Heart right ventricle (tissue), 16 donors: Measurements from ENCODE around the gene GSTM5. TPM values are rescaled to one million over a fixed set of nuclear protein-coding genes. Genes with fewer than 3 reads are reported as not detected.

Source experiments
- ATAC-seq, 8 donors: fragments of 200-7000 bp; cut with Tn5 transposase; one replicate each; pipeline ENCODE4 v1.9.1; 2020; ENCODE audit warnings: mild to moderate bottlenecking in 8 of 8, moderate library complexity in 8 of 8, moderate number of reproducible peaks in 1 of 8
- DNase-seq, 2 donors: peaks; one replicate each; pipeline ENCODE4 v3.0.0-alpha.2; 2020
- H3K27ac ChIP-seq, 10 donors: fragments of 200-600 bp; sonication (generic) in 2 of 10; one replicate each; pipeline versions ENCODE4 v1.5.0 to v1.8.0; 2020 to 2022; ENCODE audit warnings: mild to moderate bottlenecking in 3 of 10
- H3K27me3 ChIP-seq, 7 donors: fragments of 200-600 bp; one replicate each; pipeline ENCODE4 v1.8.0; 2021 to 2022; ENCODE audit warnings: mild to moderate bottlenecking in 2 of 7
- H3K36me3 ChIP-seq, 9 donors: fragments of 200-600 bp; sonication (generic) in 1 of 9; one replicate each; pipeline versions ENCODE4 v1.5.0 to v1.8.0; 2020 to 2022; ENCODE audit warnings: mild to moderate bottlenecking in 2 of 9
- H3K4me1 ChIP-seq, 9 donors: fragments of 200-600 bp; sonication (generic) in 1 of 9; one replicate each; pipeline versions ENCODE4 v1.5.0 to v1.8.0; 2020 to 2022; ENCODE audit warnings: mild to moderate bottlenecking in 4 of 9
- H3K4me3 ChIP-seq, 10 donors: fragments of 200-600 bp; sonication (generic) in 2 of 10; one replicate each; pipeline versions ENCODE4 v1.5.0 to v1.8.0; 2020 to 2022; ENCODE audit warnings: mild to moderate bottlenecking in 7 of 10, moderate library complexity in 2 of 10
- H3K9me3 ChIP-seq, 11 donors: fragments of 200-600 bp in 10 of 11; sonication (generic) in 2 of 11; one replicate each; pipeline versions ENCODE4 v1.5.0 to v1.8.0; 2013 to 2022; ENCODE audit warnings: mild to moderate bottlenecking in 2 of 11, control low read depth in 1 of 11, moderate library complexity in 1 of 11
- WGBS, 2 donors: extraction: QIAGEN DNeasy Blood & Tissue Kit; methylation state at CpG; one replicate each; pipeline ENCODE4 v1.1.7; 2013; ENCODE audit warnings: inconsistent platforms in 1 of 2; 5-methylcytosine and 5-hydroxymethylcytosine counted together
- intact Hi-C, 10 donors: fragments of 100-400 bp; cut with DNase I; formaldehyde crosslinking; loops; one replicate each; pipeline versions ENCODE4 v1.11.1 to v1.14.2; 2022
- polyA plus RNA-seq, 2 donors: library from polyadenylated mRNA; stranded (reverse); fragments of 200-250 nt; gene quantifications; one replicate each; pipeline ENCODE4 v1.2.3, GENCODE V29; 2013
- total RNA-seq, 10 donors: library from RNA; stranded (reverse); fragmentation: NEBNext Ultra II Directional in 3 of 10; extraction: Animal tissue kit (Norgen Biotek cat#: 25700) in 3 of 10; gene quantifications; one replicate each; pipeline versions ENCODE4 v1.2.1 to v1.2.4, GENCODE V29; 2021 to 2023
- TF ChIP-seq, protein P1 (sequence below), 9 donors: fragments of 200-600 bp; sonication (generic) in 2 of 9; IDR thresholded peaks; one replicate each; pipeline versions ENCODE4 v1.5.0 to v1.8.0; 2021 to 2022; ENCODE audit warnings: antibody characterized with exemption in 9 of 9, mild to moderate bottlenecking in 5 of 9, moderate library complexity in 1 of 9
- donor health status: Arrhythmogenic right ventricular cardiomyopathy.
- donor health status: ischemic (EF 13 %, LVEDD 7.1; RV severe dilation, severe dysfunction).
- donor health status: healthy with polysubstance abuse.
- donor health status: DM: no; HTN: yes; CAD: no.
- donor health status: DM: no; HTN: no; CAD: no.
- donor health status: ischemic (EF 25% LVEDD 6.9; RV normal size, moderate dysfunction).
- donor health status: ischemic (EF 25% LVEDD 5.7; RV mildly dilated, moderate dysfunction).
- donor health status: healthy.
- donor health status: DM: yes; HTN: yes; CAD: no.
- donor health status: Ischemic cardiomyopathy.
- donor health status: ischemic (EF 35%, LVEDD 5.7; RV mildly dilated, moderate dysfunction).
- donor health status: nonischemic (EF 11% LVEDD 7.7; RV severe dilation, severe dysfunction).
- donor health status: DM: yes; HTN: yes; CAD: no.
- donor health status: PGD.
- donor health status: ischemic (EF 29% LVEDD 5.4; RV normal size, mild dysfunction).
- donor health status: nonischemic (EF 23%, LVEDD 6.1; RV moderate dilation, normal function).

The GSTM5 gene
- total and polyA plus RNA-seq, 12 donors, result 0.86 to 3.2 (median 2.0) TPM

GRCh38 chr1:109721971-109722370 lies 9.9 kb downstream of the GSTM5 start:
- H3K27ac ChIP-seq, result no peak overlapping the region
- WGBS, 2 donors, result 86 to 93% methylated on average over 1 of the region's 1 CpG
- no peak overlapping the region for H3K4me3 ChIP-seq
- H3K27me3 ChIP-seq, result no peaks in the 10 kb centered on the region
- intact Hi-C loops, result no loop called here
- H3K9me3 ChIP-seq, result no peaks in the 10 kb centered on the region
- DNase-seq, result no peak
- no peak for ATAC-seq
- H3K36me3 ChIP-seq, result no peaks in the 10 kb centered on the region
- H3K4me1 ChIP-seq, result peaks cover 0 to 6% (median 0%) of the 10 kb centered on the region in 9 donors
- TF ChIP-seq, protein P1, sequence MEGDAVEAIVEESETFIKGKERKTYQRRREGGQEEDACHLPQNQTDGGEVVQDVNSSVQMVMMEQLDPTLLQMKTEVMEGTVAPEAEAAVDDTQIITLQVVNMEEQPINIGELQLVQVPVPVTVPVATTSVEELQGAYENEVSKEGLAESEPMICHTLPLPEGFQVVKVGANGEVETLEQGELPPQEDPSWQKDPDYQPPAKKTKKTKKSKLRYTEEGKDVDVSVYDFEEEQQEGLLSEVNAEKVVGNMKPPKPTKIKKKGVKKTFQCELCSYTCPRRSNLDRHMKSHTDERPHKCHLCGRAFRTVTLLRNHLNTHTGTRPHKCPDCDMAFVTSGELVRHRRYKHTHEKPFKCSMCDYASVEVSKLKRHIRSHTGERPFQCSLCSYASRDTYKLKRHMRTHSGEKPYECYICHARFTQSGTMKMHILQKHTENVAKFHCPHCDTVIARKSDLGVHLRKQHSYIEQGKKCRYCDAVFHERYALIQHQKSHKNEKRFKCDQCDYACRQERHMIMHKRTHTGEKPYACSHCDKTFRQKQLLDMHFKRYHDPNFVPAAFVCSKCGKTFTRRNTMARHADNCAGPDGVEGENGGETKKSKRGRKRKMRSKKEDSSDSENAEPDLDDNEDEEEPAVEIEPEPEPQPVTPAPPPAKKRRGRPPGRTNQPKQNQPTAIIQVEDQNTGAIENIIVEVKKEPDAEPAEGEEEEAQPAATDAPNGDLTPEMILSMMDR (IDR thresholded peaks at IDR 0.05), result no peak

DNA sequence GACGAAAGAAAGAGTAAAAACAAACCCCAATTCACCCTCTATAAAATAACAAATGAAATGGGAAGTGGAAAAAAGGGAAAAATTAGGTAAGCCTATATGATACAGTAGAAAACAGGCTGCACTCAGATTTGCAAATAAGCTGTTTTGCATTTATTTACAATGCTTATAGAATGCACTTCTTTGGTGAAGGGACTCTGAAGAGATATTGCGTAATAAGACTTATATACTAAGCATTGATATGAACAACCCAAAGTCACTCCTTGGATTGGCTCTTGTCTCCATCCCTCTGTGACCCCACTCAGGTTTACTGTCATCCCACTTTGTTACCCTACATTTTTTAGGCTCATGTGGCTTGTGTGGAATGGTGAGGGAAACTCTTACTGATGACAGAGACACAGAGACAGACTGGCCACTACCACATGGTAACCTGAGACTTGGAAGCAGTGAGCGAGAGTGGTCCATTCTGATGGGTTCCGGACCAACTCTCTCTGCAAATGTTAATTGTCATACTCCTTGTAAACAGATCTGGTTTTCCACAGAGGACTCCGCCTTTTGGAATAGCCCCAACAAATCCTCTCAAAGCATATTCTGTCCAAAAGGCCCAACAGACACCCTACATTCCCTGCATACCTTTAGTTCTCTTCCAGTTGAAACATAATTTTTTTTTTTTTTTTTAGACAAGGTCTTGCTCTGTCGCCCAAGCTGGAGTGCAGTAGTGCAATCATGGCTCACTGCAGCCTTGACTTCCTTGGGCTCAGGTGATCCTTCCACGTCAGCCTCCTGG lies 11.0 kb downstream of the GSTM5 start:
- Histone ChIP-seq H3K27ac (no peak overlapping the region), H3K4me1 (peaks cover 0 to 6% (median 0%) of the 10 kb centered on the region in 9 donors), H3K27me3 (no peaks in the 10 kb centered on the region), H3K36me3 (no peaks in the 10 kb centered on the region), H3K9me3 (no peaks in the 10 kb centered on the region), H3K4me3 (no peak overlapping the region)
- intact Hi-C loops, result no loop called here
- no peak for ATAC-seq
- 82 to 90% methylated on average over 7 of the region's 7 CpGs for WGBS, 2 donors
- DNase-seq, result no peak
- TF ChIP-seq, protein P1 (IDR thresholded peaks at IDR 0.05), result no peak

- H3K4me1 ChIP-seq, result no peaks in the 10 kb centered on the region
- no peak overlapping the region for H3K27ac ChIP-seq
- ATAC-seq (no peak), DNase-seq (no peak)
- H3K9me3 ChIP-seq, result no peaks in the 10 kb centered on the region
- H3K4me3 ChIP-seq, result no peak overlapping the region
- no peaks in the 10 kb centered on the region for H3K27me3 ChIP-seq
- 70 to 84% methylated on average over 5 of the region's 5 CpGs for WGBS, 2 donors
- TF ChIP-seq, protein P1 (IDR thresholded peaks at IDR 0.05), result no peak
- intact Hi-C loops, result no loop called here
- no peaks in the 10 kb centered on the region for H3K36me3 ChIP-seq
Observed at GRCh38 chr1:109724933-109725332, 12.9 kb downstream of the GSTM5 start.

- DNase-seq (no peak), ATAC-seq (no peak)
- Histone ChIP-seq H3K4me1 (no peaks in the 10 kb centered on the region), H3K4me3 (no peak overlapping the region), H3K27me3 (no peaks in the 10 kb centered on the region), H3K27ac (no peak overlapping the region), H3K36me3 (no peaks in the 10 kb centered on the region), H3K9me3 (no peaks in the 10 kb centered on the region)
- WGBS, 2 donors, result 88 to 94% methylated on average over 4 of the region's 4 CpGs
- TF ChIP-seq, protein P1 (IDR thresholded peaks at IDR 0.05), result no peak
- intact Hi-C loops, result no loop called here
Observed at GRCh38 chr1:109725510-109725909, 13.5 kb downstream of the GSTM5 start.
